ENCODE data around the gene FDXR.

FDXR gene

GRCh38 chr17:74833501-74834377 lies 39.1 kb downstream of the FDXR start:
- no peak for TF ChIP-seq MYC (IDR thresholded peaks at IDR 0.05; ENCODE audit: low read depth, low read length)
- no peak for TF ChIP-seq POLR2A (IDR thresholded peaks at IDR 0.05; ENCODE audit: extremely low read depth, insufficient read length)
- TF ChIP-seq, protein P1, sequence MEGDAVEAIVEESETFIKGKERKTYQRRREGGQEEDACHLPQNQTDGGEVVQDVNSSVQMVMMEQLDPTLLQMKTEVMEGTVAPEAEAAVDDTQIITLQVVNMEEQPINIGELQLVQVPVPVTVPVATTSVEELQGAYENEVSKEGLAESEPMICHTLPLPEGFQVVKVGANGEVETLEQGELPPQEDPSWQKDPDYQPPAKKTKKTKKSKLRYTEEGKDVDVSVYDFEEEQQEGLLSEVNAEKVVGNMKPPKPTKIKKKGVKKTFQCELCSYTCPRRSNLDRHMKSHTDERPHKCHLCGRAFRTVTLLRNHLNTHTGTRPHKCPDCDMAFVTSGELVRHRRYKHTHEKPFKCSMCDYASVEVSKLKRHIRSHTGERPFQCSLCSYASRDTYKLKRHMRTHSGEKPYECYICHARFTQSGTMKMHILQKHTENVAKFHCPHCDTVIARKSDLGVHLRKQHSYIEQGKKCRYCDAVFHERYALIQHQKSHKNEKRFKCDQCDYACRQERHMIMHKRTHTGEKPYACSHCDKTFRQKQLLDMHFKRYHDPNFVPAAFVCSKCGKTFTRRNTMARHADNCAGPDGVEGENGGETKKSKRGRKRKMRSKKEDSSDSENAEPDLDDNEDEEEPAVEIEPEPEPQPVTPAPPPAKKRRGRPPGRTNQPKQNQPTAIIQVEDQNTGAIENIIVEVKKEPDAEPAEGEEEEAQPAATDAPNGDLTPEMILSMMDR (IDR thresholded peaks at IDR 0.05; ENCODE audit: low read depth, low read length): no peak
- TF ChIP-seq, protein P2, sequence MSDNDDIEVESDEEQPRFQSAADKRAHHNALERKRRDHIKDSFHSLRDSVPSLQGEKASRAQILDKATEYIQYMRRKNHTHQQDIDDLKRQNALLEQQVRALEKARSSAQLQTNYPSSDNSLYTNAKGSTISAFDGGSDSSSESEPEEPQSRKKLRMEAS (IDR thresholded peaks at IDR 0.05; ENCODE audit: low read depth, low read length): no peak
- no peak overlapping the region for H3K4me3 ChIP-seq (ENCODE audit: low read depth, low read length)
- peak; percentile 49 for DNase-seq (ENCODE audit: low read depth)

- DNase-seq (ENCODE audit: low read depth): no peak
- no peak overlapping the region for H3K4me3 ChIP-seq (ENCODE audit: low read depth, low read length)
- TF ChIP-seq, protein P1 (IDR thresholded peaks at IDR 0.05; ENCODE audit: low read depth, low read length): no peak
- TF ChIP-seq, protein P2 (IDR thresholded peaks at IDR 0.05; ENCODE audit: low read depth, low read length): no peak
- TF ChIP-seq POLR2A (IDR thresholded peaks at IDR 0.05; ENCODE audit: extremely low read depth, insufficient read length) (no peak), MYC (IDR thresholded peaks at IDR 0.05; ENCODE audit: low read depth, low read length) (no peak)
These were observed 40.4 kb downstream of the FDXR start for GRCh38 chr17:74832421-74832820.

- no peak for DNase-seq (ENCODE audit: low read depth)
- TF ChIP-seq POLR2A (IDR thresholded peaks at IDR 0.05; ENCODE audit: extremely low read depth, insufficient read length) (no peak), MYC (IDR thresholded peaks at IDR 0.05; ENCODE audit: low read depth, low read length) (no peak)
- TF ChIP-seq, protein P2 (IDR thresholded peaks at IDR 0.05; ENCODE audit: low read depth, low read length): no peak
- TF ChIP-seq, protein P1 (IDR thresholded peaks at IDR 0.05; ENCODE audit: low read depth, low read length): no peak
- no peak overlapping the region for H3K4me3 ChIP-seq (ENCODE audit: low read depth, low read length)
These were observed 41.2 kb downstream of the FDXR start for GRCh38 chr17:74831444-74832146.

DNA sequence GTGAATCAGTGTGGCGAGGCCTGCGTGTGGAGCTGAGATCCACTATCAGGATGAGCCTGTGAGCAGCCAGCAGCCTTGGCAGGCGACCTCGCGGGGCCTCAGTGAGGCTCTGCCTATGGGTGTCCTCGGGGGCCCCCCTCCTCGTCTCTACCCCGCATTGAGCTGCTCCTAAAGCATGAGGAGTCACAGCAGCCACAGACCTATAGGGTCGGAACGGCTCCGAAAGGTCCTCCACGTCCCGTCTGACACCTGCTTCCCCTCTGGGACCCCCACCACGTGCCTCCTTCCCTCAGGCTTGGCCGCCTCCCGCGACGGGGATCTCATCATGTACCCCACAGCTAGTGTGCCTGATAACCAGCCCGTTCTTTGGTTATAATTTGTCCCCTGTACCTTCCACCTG lies 41.9 kb downstream of the FDXR start:
- DNase-seq (ENCODE audit: low read depth): no peak

GRCh38 chr17:74827800-74828199 lies 45.0 kb downstream of the FDXR start:
- TF ChIP-seq MYC (IDR thresholded peaks at IDR 0.05; ENCODE audit: low read depth, low read length) (no peak), POLR2A (IDR thresholded peaks at IDR 0.05; ENCODE audit: extremely low read depth, insufficient read length) (no peak)
- TF ChIP-seq, protein P2 (IDR thresholded peaks at IDR 0.05; ENCODE audit: low read depth, low read length): no peak
- TF ChIP-seq, protein P1 (IDR thresholded peaks at IDR 0.05; ENCODE audit: low read depth, low read length): no peak
- no peak for DNase-seq (ENCODE audit: low read depth)
- no peak overlapping the region for H3K4me3 ChIP-seq (ENCODE audit: low read depth, low read length)

More for the DNA sequence above, 41.9 kb downstream of the FDXR start:
- TF ChIP-seq, protein P1 (IDR thresholded peaks at IDR 0.05; ENCODE audit: low read depth, low read length): no peak
- TF ChIP-seq MYC (IDR thresholded peaks at IDR 0.05; ENCODE audit: low read depth, low read length) (no peak), POLR2A (IDR thresholded peaks at IDR 0.05; ENCODE audit: extremely low read depth, insufficient read length) (no peak)
- TF ChIP-seq, protein P2 (IDR thresholded peaks at IDR 0.05; ENCODE audit: low read depth, low read length): no peak
- no peak overlapping the region for H3K4me3 ChIP-seq (ENCODE audit: low read depth, low read length)

Measured in NB4 (cell line).